GM10248 (cell line): ENCODE results near the gene LTBP1.

Experiments used
- CTCF ChIA-PET: fragments of 300-600 bp; sonication (Branson Sonifier 250); formaldehyde crosslinking; extraction: SDS; loops from one replicate; lab custom pipeline; 2021; ENCODE audit warnings: antibody characterized with exemption; lab: Yijun Ruan, JAX
- POLR2A ChIA-PET: fragments of 350-650 bp; sonication (Branson Sonifier 250); formaldehyde crosslinking; extraction: SDS; loops from one replicate; lab custom pipeline; 2020; ENCODE audit warnings: antibody characterized with exemption; lab: Yijun Ruan, JAX
- DNase-seq: peaks from one replicate; pipeline ENCODE4 v3.0.0; 2012; ENCODE audit errors: extremely low spot score
- TF ChIP-seq, protein P1 (sequence below): IDR thresholded peaks from 2 replicates; pipeline ENCODE4 v1.5.1; 2012; ENCODE audit warnings: mild to moderate bottlenecking, low read depth; ENCODE audit errors: extremely low read depth, missing control alignments, control extremely low read depth

LTBP1 gene

DNA sequence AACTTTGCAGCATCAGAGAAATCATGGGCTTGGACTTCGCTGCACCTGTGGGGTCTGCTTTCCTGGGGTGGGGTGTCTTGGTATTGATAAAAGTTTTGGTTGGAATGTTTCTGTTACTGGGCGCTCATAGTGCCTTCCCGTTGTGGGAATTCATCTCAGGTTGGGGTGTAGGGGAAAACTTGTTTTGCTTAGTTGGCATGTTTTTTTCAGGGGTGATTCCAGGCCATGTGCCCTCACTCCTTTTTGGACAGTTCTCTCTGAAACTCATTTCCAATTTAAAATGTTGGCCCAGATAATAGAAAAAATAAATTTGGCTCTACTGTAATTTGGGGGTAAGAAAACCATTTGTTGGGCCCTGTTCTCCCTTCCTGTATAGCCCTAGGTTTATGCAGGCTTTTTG is 1.5 kb downstream of the LTBP1 start:
- no peak for DNase-seq
- ChIA-PET CTCF (no interaction called here), POLR2A (no interaction called here)
- TF ChIP-seq, protein P1, sequence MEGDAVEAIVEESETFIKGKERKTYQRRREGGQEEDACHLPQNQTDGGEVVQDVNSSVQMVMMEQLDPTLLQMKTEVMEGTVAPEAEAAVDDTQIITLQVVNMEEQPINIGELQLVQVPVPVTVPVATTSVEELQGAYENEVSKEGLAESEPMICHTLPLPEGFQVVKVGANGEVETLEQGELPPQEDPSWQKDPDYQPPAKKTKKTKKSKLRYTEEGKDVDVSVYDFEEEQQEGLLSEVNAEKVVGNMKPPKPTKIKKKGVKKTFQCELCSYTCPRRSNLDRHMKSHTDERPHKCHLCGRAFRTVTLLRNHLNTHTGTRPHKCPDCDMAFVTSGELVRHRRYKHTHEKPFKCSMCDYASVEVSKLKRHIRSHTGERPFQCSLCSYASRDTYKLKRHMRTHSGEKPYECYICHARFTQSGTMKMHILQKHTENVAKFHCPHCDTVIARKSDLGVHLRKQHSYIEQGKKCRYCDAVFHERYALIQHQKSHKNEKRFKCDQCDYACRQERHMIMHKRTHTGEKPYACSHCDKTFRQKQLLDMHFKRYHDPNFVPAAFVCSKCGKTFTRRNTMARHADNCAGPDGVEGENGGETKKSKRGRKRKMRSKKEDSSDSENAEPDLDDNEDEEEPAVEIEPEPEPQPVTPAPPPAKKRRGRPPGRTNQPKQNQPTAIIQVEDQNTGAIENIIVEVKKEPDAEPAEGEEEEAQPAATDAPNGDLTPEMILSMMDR, result no peak

DNA sequence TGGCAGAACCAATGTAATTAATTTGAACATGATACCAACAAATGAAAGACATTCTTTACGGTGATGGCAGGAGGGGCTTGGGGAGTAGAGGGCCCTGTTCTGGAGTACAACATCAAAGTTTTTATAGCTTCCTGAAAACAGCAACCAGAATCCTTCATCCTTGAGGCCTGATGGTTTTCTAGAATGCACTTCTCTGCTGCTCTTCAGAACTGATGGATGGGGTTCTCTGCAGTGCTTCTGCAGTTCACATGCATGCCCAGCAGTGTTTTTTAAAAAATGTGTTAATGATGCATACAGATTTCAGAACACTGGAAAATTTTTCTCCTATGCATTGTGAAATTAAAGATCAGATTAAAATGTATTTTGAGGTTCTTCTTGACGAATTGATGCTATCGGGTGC is 2.5 kb downstream of the LTBP1 start:
- no peak for DNase-seq
- POLR2A ChIA-PET, result no interaction called here
- TF ChIP-seq, protein P1, result no peak
- CTCF ChIA-PET, result no interaction called here

DNA sequence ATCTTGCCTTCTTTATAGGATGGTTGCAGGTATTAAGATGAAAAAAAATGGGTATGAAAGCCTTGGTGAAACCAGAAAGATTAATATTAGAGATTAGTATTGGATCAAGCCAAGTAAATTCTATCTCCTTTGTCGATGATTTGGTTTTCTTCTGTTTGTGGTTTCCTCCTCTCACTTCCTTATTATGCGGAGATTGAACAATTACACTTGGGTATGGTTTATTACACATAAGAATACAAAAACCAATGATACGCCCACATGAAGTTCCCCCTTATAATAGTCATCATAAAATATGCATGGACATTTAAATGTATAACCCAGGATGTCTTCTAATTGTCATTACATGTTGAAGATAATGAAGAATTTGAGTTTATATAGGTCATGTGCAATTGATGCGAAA is 4.9 kb downstream of the LTBP1 start:
- no peak for DNase-seq
- ChIA-PET CTCF (interaction anchor here (1.3 kb wide), 1 partner anchor 9 kb away, joined by 4 read pairs; no protein-coding TSS in a partner anchor), POLR2A (no interaction called here)
- TF ChIP-seq, protein P1, result no peak

DNA sequence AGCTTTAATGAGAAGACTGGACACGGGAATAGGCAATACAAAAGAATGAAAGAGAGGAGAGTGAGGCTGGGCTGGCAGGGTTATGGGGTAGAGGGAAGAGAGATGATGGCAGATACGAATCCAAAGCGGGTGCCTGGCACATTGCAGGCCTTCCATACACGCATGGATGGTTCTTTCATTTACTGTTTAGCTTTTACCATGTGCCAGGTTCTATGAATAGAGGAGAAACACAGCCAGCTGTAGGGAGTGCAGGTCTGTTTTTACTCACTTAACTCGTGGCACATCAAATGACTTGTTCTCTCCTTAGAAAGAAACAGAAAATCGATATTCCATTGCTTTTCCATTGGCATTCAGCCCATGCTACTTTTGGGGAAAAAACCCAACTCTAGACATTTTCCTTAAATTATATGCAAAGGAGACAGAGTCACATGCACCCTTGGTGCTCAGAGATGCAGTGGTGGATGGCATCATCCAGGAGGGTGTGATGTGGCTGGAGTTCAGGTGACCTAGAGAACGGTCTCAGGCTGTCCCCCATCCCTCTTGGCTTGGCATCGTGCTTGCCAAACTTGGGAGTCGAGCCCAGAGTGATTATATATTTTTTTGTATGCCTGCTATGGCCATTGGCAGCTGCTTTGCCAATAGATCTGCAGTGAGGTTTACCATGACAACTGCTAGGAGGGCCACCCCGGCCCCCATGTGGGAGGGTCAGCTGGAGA is 6.2 kb downstream of the LTBP1 start:
- CTCF ChIA-PET, result no interaction called here

DNA sequence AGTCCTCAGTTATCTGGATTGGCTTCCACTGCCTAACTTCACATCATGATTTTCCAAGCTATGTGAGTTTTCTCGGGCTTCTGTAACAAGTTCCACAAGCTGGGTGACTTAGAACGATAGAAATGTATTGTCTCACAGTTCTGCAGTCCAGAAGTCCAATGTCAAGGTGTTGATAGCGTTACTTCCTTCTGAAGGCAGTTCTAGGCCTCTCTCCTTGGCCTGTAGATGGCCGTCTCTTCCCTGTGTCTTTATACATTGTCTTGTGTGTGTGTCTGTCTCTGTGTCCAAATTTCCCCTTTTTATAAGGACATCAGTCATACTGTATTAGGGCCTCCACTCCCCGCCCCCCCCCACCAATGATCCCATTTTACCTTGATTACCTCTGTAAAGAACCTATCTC is 7.5 kb downstream of the LTBP1 start:
- TF ChIP-seq, protein P1, result no peak
- POLR2A ChIA-PET, result no interaction called here
- CTCF ChIA-PET, result no interaction called here
- DNase-seq, result no peak

More for the DNA sequence above, 6.2 kb downstream of the LTBP1 start:
- DNase-seq, result no peak
- POLR2A ChIA-PET, result no interaction called here
- TF ChIP-seq, protein P1, result no peak

DNA sequence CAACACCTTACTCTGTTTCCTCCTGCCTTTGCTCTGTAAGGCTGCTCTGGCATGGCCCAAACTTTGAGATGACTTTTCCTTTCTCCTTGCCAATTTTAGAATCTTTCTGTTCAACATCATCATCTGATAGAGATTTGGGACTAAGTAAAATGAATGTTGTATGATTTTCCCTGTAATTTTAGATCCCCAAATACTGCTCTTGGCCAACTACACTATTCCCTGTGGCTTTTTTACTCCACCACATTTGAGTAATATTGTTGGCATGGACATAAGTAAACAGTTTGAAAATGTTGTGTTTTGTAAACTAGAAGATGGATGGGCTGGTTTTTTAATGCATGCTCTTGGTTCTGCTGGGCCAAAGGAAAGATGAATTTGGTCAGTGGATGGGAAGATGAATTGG is 12.1 kb downstream of the LTBP1 start:
- TF ChIP-seq, protein P1, result no peak
- ChIA-PET POLR2A (no interaction called here), CTCF (no interaction called here)
- DNase-seq, result no peak
